HTR-8/SVneo (cell line): ENCODE results near the gene S1PR2.
"Not testable (repeated sequence)": the region's sequence is repeated elsewhere in the genome, so short reads cannot be mapped to it uniquely, and the experiment has no call there.

ENCODE experiments used
- DNase-seq: peaks from one replicate; pipeline ENCODE4 v3.0.0; 2011; ENCODE audit warnings: low spot score, mixed read lengths; ENCODE audit not compliant: insufficient read length
- FAIRE-seq: peaks from 2 replicates; lab custom pipeline; 2011; peaks lifted over from hg19 to GRCh38; lab: Jason Lieb, UNC

The S1PR2 gene

GRCh38 chr19:10226376-10227025, 4.6 kb downstream of the S1PR2 start:
- no peak for FAIRE-seq
- DNase-seq, result no peak

GRCh38 chr19:10226021-10226375, 5.1 kb downstream of the S1PR2 start:
- no peak for FAIRE-seq
- no peak for DNase-seq

GRCh38 chr19:10224337-10224736, 6.8 kb downstream of the S1PR2 start:
- no peak for DNase-seq
- no peak for FAIRE-seq

- FAIRE-seq, result no peak
Observed at GRCh38 chr19:10223488-10224213, 7.5 kb downstream of the S1PR2 start.

GRCh38 chr19:10222201-10222890, 8.8 kb downstream of the S1PR2 start:
- no peak for FAIRE-seq

More at GRCh38 chr19:10223488-10224213, 7.5 kb downstream of the S1PR2 start:
- DNase-seq, result no peak

GRCh38 chr19:10220695-10221094, 10.4 kb downstream of the S1PR2 start:
- no peak for DNase-seq
- FAIRE-seq, result no peak

More at GRCh38 chr19:10222201-10222890, 8.8 kb downstream of the S1PR2 start:
- no peak for DNase-seq

GRCh38 chr19:10219678-10220077, 11.5 kb downstream of the S1PR2 start:
- FAIRE-seq (no peak), DNase-seq (no peak)

GRCh38 chr19:10217085-10217484, 14.0 kb downstream of the S1PR2 start:
- DNase-seq (no peak), FAIRE-seq (no peak)

GRCh38 chr19:10214784-10215183, 16.3 kb downstream of the S1PR2 start:
- no peak for DNase-seq
- FAIRE-seq, result no peak

GRCh38 chr19:10211691-10212090, 19.4 kb downstream of the S1PR2 start:
- FAIRE-seq (no peak), DNase-seq (no peak)

GRCh38 chr19:10211061-10211460, 20.1 kb downstream of the S1PR2 start:
- DNase-seq (no peak), FAIRE-seq (no peak)

- DNase-seq (no peak), FAIRE-seq (no peak)
Observed at GRCh38 chr19:10209315-10209714, 21.8 kb downstream of the S1PR2 start.

GRCh38 chr19:10207026-10207425, 24.1 kb downstream of the S1PR2 start:
- no peak for FAIRE-seq
- DNase-seq, result no peak

GRCh38 chr19:10206226-10206885, 24.8 kb downstream of the S1PR2 start:
- FAIRE-seq, result no peak
- DNase-seq, result no peak

- DNase-seq, result no peak
- no peak for FAIRE-seq
Observed at GRCh38 chr19:10205636-10206035, 25.5 kb downstream of the S1PR2 start.

- DNase-seq, result no peak
- no peak for FAIRE-seq
Observed at GRCh38 chr19:10203686-10204085, 27.4 kb downstream of the S1PR2 start.

GRCh38 chr19:10201176-10201575, 30.0 kb downstream of the S1PR2 start:
- FAIRE-seq, result no peak
- no peak for DNase-seq

- not testable (repeated sequence) for DNase-seq, FAIRE-seq
Observed at GRCh38 chr19:10200101-10200500, 31.0 kb downstream of the S1PR2 start.

- not testable (repeated sequence) for DNase-seq, FAIRE-seq
Observed at GRCh38 chr19:10198889-10199644, 32.1 kb downstream of the S1PR2 start.

- no peak for FAIRE-seq
- DNase-seq, result no peak
Observed at GRCh38 chr19:10195199-10195519, 36.0 kb downstream of the S1PR2 start.
